Stomach smooth muscle (tissue), 2 donors: ENCODE results near the gene TOE1.

Experiments
- H3K27ac ChIP-seq: one replicate; pipeline ENCODE4 v1.7.0; 2013; ENCODE audit warnings: mild to moderate bottlenecking, low read length, inconsistent platforms
- H3K27me3 ChIP-seq, 2 donors: one replicate each; pipeline ENCODE4 v1.7.0; 2013; ENCODE audit warnings: low read length in 2 of 2; ENCODE audit not compliant: insufficient read depth in 2 of 2, control insufficient read depth in 1 of 2
- H3K36me3 ChIP-seq, 2 donors: one replicate each; pipeline ENCODE4 v1.7.0; 2013; ENCODE audit warnings: low read length in 2 of 2; ENCODE audit not compliant: control insufficient read depth in 2 of 2, insufficient read depth in 2 of 2
- H3K4me1 ChIP-seq: one replicate; pipeline ENCODE4 v1.7.0; 2013; ENCODE audit warnings: low read length; ENCODE audit not compliant: control insufficient read depth, insufficient read depth
- H3K4me3 ChIP-seq, 2 donors: one replicate each; pipeline ENCODE4 v1.7.0; 2013; ENCODE audit warnings: low read length in 2 of 2
- H3K9ac ChIP-seq, 2 donors: one replicate each; pipeline ENCODE4 v1.7.0; 2013; ENCODE audit warnings: low read length in 2 of 2, mild to moderate bottlenecking in 1 of 2
- H3K9me3 ChIP-seq, 2 donors: one replicate each; pipeline ENCODE4 v1.7.0; 2013; ENCODE audit warnings: low read length in 2 of 2; ENCODE audit not compliant: control insufficient read depth in 2 of 2
- donor health status: healthy.
- donor health status: Pancreatic carcinoma.

TOE1 gene

DNA sequence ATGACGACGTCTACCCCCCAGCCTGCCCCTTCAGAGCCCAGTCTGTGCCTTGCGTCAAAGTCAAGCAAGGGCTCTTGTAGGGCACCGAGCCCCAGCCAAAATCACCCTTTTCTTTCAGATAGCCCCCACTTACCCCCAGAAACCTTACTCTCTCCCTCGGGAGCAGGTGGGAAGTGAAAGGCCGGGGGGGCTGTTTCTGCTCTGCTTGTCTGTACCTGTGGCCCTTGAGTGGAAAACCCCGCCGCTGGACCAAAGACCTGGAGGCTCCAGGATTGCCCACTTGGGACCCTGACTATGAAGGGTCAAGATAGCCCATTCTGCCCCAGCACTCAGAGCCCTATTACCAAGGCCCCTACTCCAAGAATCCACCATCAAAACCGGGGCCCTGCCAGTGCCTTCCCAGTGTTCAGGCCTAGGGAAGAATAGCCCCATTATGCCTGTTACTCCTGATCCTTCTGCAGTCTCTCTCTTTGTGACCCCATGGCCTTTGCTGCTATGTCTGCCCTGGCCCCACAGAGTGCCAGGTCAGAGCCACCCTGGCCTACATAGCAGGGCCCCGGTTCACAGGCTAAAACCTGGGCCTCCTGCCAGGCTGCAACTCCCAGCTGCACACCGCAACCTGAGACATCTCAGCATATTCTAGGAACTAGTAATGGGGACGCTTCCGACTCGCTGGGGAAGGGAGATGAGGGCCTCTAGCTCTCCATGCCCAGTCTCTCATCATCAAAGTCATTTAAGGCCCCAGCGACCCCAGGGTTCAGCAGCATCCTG, 35.5 kb upstream of the TOE1 start:
- peak overlapping the region; percentile 87 to 91 for H3K4me3 ChIP-seq
- peak overlapping the region; percentile 88 for H3K27ac ChIP-seq

DNA sequence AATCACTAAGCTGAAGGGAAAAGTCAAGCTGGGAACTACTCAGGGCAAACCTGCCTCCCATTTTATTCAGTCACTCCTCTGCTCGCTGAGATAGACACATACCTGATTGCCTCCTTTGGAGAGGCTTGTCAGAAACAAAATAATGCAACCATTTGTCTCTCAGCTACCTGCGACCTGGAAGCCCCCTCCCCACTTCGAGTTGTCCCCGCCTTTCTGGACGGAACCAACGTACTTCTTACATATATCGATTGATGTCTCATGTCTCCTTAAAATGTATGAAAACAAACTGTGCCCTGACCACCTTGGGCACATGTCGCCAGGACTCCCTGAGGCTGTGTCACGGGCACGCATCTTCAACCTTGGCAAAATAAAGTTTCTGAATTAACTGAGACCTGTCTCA, 34.7 kb upstream of the TOE1 start:
- Histone ChIP-seq H3K9ac (no peak overlapping the region), H3K36me3 (no peaks in the 10 kb centered on the region), H3K27me3 (no peaks in the 10 kb centered on the region), H3K27ac (no peak overlapping the region), H3K9me3 (no peaks in the 10 kb centered on the region), H3K4me1 (peaks cover 17% of the 10 kb centered on the region), H3K4me3 (no peak overlapping the region)

More for the DNA sequence above, 35.5 kb upstream of the TOE1 start:
- H3K4me1 ChIP-seq = peaks cover 20% of the 10 kb centered on the region
- no peaks in the 10 kb centered on the region for H3K9me3 ChIP-seq
- H3K27me3 ChIP-seq = no peaks in the 10 kb centered on the region
- H3K36me3 ChIP-seq = no peaks in the 10 kb centered on the region
- H3K9ac ChIP-seq = peak overlapping the region; percentile 91 to 92

DNA sequence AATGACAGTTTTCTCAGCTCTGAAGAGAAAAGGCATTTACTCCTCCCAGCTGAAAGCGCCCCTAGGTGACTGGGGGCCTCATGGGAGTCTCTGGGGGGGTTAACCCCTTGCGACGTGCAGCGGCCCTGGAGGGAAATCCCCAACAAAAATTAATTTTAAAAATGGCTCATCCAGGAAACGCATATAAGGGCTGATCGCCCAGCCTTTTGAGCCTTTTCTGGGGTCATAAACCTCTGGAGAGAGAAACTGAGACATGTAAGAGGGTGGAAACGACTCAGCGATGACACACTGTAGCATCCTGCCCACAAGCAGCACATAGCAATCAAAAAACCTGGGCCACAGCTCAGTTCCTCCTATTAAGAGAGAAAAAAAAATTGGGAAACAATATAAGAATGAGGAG, 33.7 kb upstream of the TOE1 start:
- H3K27ac ChIP-seq = no peak overlapping the region
- no peak overlapping the region for H3K4me3 ChIP-seq
- H3K36me3 ChIP-seq = no peaks in the 10 kb centered on the region
- no peaks in the 10 kb centered on the region for H3K27me3 ChIP-seq
- H3K9ac ChIP-seq = no peak overlapping the region
- H3K4me1 ChIP-seq = peaks cover 17% of the 10 kb centered on the region
- H3K9me3 ChIP-seq = no peaks in the 10 kb centered on the region

DNA sequence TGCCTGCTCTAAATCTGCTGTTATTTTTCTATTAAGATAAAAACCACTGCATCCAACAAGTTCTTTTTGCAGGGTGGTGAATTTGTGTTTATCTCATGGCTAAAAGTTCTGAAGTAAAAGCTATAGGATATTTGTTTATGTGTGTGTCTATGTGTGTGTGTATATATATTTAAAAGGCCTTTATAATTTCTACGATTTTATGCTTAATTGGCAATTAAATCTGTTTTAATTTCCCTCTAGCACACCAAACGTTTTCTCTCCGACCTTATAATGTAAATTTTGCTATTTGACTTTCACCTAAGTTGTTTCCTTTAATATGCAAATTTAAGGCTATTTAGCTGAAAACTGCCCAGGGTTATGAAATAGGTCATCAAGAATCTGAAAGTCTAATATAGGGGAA, 33.1 kb upstream of the TOE1 start:
- Histone ChIP-seq H3K27ac (no peak overlapping the region), H3K4me3 (no peak overlapping the region), H3K36me3 (no peaks in the 10 kb centered on the region), H3K4me1 (peaks cover 17% of the 10 kb centered on the region), H3K9ac (no peak overlapping the region), H3K27me3 (no peaks in the 10 kb centered on the region), H3K9me3 (no peaks in the 10 kb centered on the region)

DNA sequence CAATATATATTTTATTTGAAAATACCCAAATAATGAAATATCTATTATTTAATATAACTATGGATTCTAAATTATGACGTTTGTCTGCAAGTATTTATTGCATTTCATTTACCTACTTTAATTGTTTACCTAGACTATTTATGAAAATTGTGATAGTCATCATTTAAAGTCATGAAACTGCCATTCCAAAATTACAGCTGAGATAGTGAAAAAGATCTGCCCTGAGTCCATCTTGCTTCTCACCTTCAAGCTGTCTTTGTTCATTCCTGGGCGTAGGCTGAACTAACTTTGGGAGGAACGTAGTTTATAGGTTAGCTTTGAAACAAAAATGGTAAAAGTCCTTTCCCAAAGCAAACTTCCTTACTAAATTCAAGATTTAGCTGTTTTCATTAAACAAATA, 25.7 kb upstream of the TOE1 start:
- Histone ChIP-seq H3K4me1 (no peaks in the 10 kb centered on the region), H3K9ac (no peak overlapping the region), H3K27ac (no peak overlapping the region), H3K36me3 (no peaks in the 10 kb centered on the region), H3K4me3 (no peak overlapping the region), H3K9me3 (no peaks in the 10 kb centered on the region), H3K27me3 (no peaks in the 10 kb centered on the region)

DNA sequence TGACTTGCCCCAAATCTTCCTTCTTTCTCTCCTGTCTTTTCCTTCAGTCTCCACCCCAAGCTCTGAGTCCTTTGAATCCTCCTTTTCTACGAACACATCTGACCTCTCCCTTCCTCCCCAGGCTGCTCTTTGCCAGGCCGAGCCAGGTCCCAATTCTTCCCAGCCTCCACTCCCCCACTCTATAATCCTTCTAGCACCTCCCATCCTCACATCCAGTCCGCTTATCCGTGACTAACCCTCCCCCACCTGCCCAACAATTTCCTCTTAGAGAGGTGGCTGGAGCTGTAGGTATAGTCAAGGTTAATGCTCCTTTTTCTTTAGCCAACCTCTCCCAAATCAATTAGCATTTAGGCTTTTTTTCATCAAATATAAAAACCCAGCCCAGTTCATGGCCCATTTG, 22.8 kb upstream of the TOE1 start:
- H3K9ac ChIP-seq = no peak overlapping the region
- H3K4me1 ChIP-seq = no peaks in the 10 kb centered on the region
- H3K27me3 ChIP-seq = no peaks in the 10 kb centered on the region
- H3K36me3 ChIP-seq = no peaks in the 10 kb centered on the region
- H3K9me3 ChIP-seq = no peaks in the 10 kb centered on the region
- H3K27ac ChIP-seq = no peak overlapping the region
- H3K4me3 ChIP-seq = no peak overlapping the region

DNA sequence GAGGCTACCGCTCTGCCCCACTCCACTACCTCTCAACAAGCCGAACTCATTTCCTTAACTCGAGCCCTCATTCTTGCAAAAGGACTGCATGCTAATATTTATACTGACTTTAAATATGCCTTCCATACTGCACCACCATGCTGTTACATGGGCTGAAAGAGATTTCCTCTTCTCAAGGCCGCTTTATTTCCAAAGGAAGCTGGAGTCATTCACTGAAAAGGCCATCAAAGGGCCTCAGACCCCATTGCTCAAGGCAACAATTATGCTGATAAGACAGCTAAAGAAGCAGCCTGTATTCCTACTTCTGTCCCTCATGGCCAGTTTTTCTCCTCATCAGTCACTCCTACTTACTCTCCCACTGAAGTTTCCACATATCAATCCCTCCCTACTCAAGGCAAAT, 20.2 kb upstream of the TOE1 start:
- H3K36me3 ChIP-seq = no peaks in the 10 kb centered on the region
- H3K9ac ChIP-seq = no peak overlapping the region
- H3K4me1 ChIP-seq = no peaks in the 10 kb centered on the region
- H3K9me3 ChIP-seq = no peaks in the 10 kb centered on the region
- H3K27me3 ChIP-seq = no peaks in the 10 kb centered on the region
- H3K4me3 ChIP-seq = no peak overlapping the region
- no peak overlapping the region for H3K27ac ChIP-seq

DNA sequence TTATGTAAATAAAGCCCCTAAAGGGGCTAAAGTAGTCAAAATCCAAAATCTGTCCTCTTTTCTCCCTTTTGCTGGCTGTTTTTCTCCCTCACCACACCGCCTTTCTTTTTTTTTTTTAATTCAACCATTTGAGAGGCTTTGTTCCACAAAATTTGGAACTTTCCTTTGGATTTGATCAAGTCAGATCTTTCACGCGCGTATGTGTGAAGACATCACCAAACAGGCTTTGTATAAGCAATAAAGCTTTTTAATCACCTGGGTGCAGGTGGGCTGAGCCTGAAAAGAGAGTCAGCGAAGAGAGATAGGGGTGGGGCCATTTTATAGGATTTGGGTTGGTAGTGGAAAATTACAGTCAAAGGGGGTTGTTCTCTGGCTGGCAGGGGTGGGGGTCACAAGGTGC, 18.5 kb upstream of the TOE1 start:
- Histone ChIP-seq H3K4me1 (peaks cover 3% of the 10 kb centered on the region), H3K9me3 (no peaks in the 10 kb centered on the region), H3K27me3 (no peaks in the 10 kb centered on the region), H3K27ac (no peak overlapping the region), H3K36me3 (no peaks in the 10 kb centered on the region), H3K9ac (no peak overlapping the region), H3K4me3 (no peak overlapping the region)

DNA sequence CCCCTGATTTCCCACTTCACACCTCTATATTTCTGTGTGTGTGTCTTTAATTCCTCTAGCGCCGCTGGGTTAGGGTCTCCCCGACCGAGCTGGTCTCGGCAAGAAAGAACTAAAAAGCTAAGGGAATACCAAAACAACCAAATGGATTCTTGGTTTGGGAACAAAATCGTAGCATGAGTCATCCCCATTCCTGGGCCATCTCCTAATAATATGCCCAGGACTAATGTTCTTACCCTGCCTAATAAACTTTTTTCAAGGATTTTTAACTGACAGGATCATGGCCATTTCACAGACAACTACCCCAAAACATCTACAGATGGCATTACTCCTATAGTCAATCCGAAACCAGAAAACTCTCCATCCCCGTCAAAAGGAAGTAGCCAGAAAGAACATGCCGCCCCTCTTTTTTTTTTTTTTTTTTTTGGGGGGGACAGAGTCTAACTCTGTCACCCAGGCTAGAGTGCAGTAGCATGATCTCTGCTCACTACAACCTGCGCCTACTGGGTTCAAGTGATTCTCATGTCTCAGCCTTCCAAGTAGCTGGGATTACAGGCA, 17.4 kb upstream of the TOE1 start:
- Histone ChIP-seq H3K9ac (no peak overlapping the region), H3K9me3 (no peaks in the 10 kb centered on the region), H3K4me3 (no peak overlapping the region), H3K4me1 (peaks cover 15% of the 10 kb centered on the region), H3K36me3 (no peaks in the 10 kb centered on the region), H3K27ac (no peak overlapping the region), H3K27me3 (peaks cover 0 to 4% of the 10 kb centered on the region in 2 donors)

DNA sequence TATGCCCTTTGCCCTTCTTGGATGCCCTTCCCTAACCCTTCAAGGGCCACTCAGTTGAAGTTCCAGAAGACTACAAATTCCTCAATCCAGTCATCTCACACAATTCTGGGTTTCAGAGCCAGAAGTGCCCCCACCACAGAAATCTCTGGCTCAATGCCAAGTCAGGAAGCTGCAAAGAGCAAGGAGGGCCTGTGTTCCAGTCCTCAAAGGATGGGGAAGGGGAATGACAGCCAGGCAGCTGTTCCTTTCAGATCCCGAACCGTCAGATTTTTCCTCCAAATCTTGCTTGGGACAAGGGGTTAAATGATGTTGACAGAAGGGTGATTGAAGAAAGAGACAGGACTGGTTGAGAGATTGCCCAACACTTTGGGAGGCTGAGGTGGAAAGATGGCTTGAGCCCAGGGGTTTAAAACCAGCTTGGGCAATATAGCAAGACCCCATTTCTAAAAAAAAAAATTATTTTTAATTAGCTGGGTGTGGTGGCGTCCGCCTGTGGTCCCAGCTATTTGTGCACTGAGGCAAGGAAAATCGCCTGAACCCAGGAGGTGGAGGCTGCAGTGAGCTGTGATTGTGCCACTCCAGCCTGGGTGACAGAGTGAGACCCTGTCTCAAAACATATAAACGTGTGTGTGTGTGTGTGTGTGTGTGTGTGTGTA, 14.0 kb upstream of the TOE1 start:
- peaks cover 15% of the 10 kb centered on the region for H3K4me1 ChIP-seq
- H3K9ac ChIP-seq = no peak overlapping the region
- H3K27ac ChIP-seq = no peak overlapping the region
- H3K27me3 ChIP-seq = peaks cover 0 to 4% of the 10 kb centered on the region in 2 donors
- no peaks in the 10 kb centered on the region for H3K9me3 ChIP-seq
- H3K4me3 ChIP-seq = peak overlapping the region in 1 of 2 donors; percentile 59
- peaks cover 0 to 8% of the 10 kb centered on the region in 2 donors for H3K36me3 ChIP-seq
